ENCODE data around the gene RNASE9.
"Not testable (repeated sequence)": the region's sequence is repeated elsewhere in the genome, so short reads cannot be mapped to it uniquely, and the experiment has no call there.

RNASE9 gene

DNA sequence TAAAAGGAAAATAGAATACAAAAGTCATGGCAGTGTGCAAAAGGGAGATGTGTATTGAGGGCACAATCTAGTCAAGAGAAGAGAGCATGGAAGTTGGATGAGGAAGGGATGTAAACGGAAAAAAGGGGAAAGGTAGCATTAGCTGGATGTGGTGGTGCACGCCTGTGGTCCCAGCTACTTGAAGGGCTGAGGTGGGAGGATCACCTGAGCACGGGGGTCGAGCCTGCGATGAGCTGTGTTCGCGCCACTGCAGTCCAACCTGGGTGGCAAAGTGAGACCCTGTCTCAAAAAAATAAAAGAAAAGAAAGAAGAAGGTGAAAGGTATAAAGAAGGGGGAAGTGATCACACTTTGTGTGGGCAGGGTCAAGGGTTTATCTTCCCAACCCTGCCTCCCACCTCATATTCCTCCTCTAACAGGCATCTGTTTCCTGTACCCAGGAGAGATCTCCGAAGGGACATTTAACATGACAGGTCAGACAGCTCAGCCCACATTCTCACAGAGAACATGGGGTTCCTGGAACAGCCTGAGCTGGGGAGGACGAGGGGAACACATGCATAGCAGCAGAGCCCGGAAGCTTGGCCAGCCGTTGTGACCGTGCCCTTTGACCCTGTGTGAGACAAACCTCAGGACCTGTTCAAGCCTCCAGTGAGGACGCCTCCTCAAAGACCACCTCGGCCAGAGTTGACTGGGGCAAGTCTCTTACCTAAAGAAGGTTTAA is 18.1 kb upstream of the RNASE9 start:
- in situ Hi-C loops (cut with MboI; ENCODE audit: low sequenced_read_pairs), result no loop called here

DNA sequence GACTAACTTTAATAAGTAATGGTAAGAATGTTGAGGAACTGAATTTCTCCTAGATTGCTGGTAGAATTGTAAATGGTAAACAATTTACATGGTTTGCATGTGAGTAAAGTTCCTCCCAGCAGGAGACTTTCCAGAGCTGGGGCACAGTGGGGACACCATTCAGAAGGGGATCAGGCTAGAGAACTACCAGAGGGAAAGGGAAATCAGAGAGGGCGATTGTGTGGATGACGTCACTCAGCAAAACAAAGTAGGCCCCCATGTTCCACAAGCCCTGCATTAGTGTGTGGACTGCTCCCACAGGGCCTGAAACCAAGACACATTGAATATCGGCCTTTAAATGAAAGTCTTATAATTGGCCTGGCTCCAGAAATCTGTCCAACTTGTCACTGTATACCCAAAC is 17.5 kb upstream of the RNASE9 start:
- in situ Hi-C loops (cut with MboI; ENCODE audit: low sequenced_read_pairs), result no loop called here

- in situ Hi-C loops (cut with MboI; ENCODE audit: low sequenced_read_pairs), result not testable (repeated sequence)
These were observed 11.6 kb upstream of the RNASE9 start for GRCh38 chr14:20572382-20572990.

- in situ Hi-C loops (cut with MboI; ENCODE audit: low sequenced_read_pairs), result not testable (repeated sequence)
These were observed 9.9 kb upstream of the RNASE9 start for GRCh38 chr14:20570720-20571119.

DNA sequence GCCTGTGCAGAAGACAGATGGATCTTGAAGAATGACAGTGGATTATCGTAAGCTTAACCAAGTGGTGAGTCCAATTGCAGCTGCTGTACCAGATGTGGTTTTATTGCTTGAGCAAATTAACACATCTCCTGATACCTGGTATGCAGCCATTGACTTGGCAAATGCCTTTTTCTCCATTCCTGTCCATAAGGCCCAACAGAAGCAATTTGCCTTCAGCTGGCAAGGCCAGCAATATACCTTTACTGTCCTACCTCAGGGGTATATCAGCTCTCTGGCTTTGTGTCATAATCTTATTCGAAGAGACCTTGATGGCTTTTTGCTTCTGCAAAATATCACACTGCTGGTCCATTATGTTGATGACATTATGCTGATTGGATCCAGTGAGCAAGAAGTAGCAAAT is 9.0 kb upstream of the RNASE9 start:
- in situ Hi-C loops (cut with MboI; ENCODE audit: low sequenced_read_pairs), result not testable (repeated sequence)

- in situ Hi-C loops (cut with MboI; ENCODE audit: low sequenced_read_pairs), result no loop called here
These were observed 8.2 kb upstream of the RNASE9 start for GRCh38 chr14:20569066-20569465.

GRCh38 chr14:20568393-20568792 is 7.5 kb upstream of the RNASE9 start:
- in situ Hi-C loops (cut with MboI; ENCODE audit: low sequenced_read_pairs), result no loop called here

- in situ Hi-C loops (cut with MboI; ENCODE audit: low sequenced_read_pairs), result not testable (repeated sequence)
These were observed 6.4 kb upstream of the RNASE9 start for GRCh38 chr14:20567199-20567598.

- in situ Hi-C loops (cut with MboI; ENCODE audit: low sequenced_read_pairs), result no loop called here
These were observed 3.7 kb upstream of the RNASE9 start for GRCh38 chr14:20564501-20564997.

GRCh38 chr14:20563971-20564370 is 3.1 kb upstream of the RNASE9 start:
- in situ Hi-C loops (cut with MboI; ENCODE audit: low sequenced_read_pairs), result no loop called here

DNA sequence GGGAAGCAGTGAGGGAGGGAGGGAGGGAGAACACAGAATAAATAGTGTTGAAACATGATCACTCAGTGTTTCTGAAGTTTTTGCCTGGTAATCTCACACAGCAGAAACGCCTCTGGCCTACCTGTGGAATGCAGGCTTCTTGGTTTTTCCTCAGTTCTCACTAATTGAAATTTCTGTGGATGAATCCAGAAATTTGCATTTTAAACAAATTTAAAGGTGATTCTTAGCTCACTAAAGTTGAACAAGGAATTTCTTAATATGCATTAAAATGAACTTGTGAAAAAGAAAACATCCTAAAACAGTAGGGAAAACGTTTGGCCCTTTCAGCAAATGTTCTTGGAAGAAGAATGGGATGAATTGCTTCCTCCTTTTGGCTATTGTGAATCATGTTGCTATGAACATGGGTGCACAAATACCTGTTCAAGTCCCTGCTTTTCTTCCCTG is 1.4 kb downstream of the RNASE9 start:
- in situ Hi-C loops (cut with MboI; ENCODE audit: low sequenced_read_pairs), result no loop called here

- in situ Hi-C loops (cut with MboI; ENCODE audit: low sequenced_read_pairs), result no loop called here
These were observed 3.7 kb downstream of the RNASE9 start for GRCh38 chr14:20557212-20557542.

GRCh38 chr14:20556500-20557211 is 4.2 kb downstream of the RNASE9 start:
- in situ Hi-C loops (cut with MboI; ENCODE audit: low sequenced_read_pairs), result no loop called here

- in situ Hi-C loops (cut with MboI; ENCODE audit: low sequenced_read_pairs), result no loop called here
These were observed 5.0 kb downstream of the RNASE9 start for GRCh38 chr14:20555845-20556244.

DNA sequence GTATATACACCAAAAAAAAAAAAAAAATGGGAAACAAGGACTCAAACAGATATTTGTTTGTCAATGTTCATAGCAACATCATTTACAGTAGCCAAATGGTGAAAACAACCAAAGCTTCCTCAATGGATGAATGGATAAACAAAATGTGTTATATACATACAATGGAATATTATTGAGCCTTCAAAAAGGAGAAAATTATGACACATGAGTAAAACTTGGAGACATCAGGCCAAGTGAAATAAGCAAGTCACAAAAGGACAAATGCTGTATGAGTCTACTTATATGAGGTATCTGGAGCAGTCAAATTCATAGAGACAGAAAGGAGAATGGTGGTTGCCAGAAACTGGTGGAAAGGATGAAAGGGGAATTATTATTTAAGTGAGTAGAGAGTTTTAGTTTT is 7.8 kb downstream of the RNASE9 start:
- in situ Hi-C loops (cut with MboI; ENCODE audit: low sequenced_read_pairs), result no loop called here

DNA sequence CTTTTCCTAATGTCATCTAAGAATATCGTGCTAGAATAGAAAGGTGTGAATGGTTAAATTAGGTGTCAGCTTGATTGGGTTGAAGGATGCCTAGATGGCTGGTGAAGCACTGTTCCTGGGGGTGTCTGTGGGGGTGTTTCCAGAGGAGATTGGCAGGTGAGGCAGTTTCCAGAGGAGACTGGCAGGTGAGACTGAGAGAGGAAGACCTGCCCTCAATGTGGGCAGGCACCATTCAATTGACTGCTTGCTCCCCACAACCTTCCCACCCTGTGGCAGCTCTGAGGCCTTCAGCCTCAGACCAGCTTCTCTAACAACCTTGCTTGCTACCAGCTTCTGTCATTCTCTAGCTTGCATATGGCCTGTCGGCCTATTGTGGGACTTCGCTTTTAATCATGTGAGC is 9.2 kb downstream of the RNASE9 start:
- in situ Hi-C loops (cut with MboI; ENCODE audit: low sequenced_read_pairs), result no loop called here

DNA sequence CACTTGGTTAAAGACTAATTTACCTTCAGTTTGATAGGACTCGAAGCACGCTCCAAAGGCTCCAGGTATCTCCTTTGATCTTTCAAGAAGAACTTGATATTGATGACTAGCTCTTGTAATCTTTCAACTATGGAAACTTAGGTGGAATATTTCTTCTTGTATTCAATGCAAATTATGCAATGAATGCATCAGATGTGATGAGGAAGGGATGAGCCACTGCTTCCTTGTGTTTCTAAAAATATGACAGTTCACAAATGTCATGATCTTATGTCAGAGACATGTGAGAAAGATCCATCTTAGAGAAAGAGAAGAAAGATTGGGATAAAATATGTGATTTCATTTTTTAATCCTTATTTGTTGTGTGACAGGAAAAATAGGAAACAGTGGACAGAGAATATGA is 9.9 kb downstream of the RNASE9 start:
- in situ Hi-C loops (cut with MboI; ENCODE audit: low sequenced_read_pairs), result no loop called here

- in situ Hi-C loops (cut with MboI; ENCODE audit: low sequenced_read_pairs), result no loop called here
These were observed 12.3 kb downstream of the RNASE9 start for GRCh38 chr14:20548414-20549158.

- in situ Hi-C loops (cut with MboI; ENCODE audit: low sequenced_read_pairs), result no loop called here
These were observed 14.0 kb downstream of the RNASE9 start for GRCh38 chr14:20546877-20547276.

DNA sequence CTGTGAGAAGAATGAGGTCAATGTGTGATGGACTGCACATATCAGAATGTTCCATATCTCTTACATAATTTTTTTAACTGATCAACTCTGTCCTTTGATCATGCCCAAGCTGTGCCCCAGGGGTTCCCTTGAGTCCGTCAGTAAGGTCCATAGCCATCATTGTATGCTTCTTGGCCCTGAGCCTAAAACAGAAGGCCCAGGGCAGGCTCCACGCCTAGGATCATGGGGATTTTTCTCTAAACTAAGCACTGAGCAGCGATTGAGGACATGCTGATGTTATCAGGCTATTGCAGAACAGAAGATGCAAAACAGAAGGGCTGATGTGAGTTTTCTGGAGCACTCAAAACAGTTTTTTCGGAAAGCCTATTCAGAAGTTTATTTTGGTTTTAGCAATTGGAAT is 20.9 kb downstream of the RNASE9 start:
- in situ Hi-C loops (cut with MboI; ENCODE audit: low sequenced_read_pairs), result no loop called here
